Urinary bladder (tissue), 4 donors: ENCODE measurements around the gene CSF1. TPM values are rescaled to one million over a fixed set of nuclear protein-coding genes. Genes with fewer than 3 reads are reported as not detected.

ENCODE experiments used
- DNase-seq: peaks from one replicate; pipeline ENCODE4 v3.0.0-alpha.2; 2015; ENCODE audit errors: extremely low spot score
- H3K27ac ChIP-seq: one replicate; pipeline ENCODE4 v1.5.1; 2013; ENCODE audit warnings: low read depth, mild to moderate bottlenecking, moderate library complexity
- H3K36me3 ChIP-seq: one replicate; pipeline ENCODE4 v1.6.1; 2013; ENCODE audit warnings: mild to moderate bottlenecking, moderate library complexity; ENCODE audit not compliant: insufficient read depth
- H3K4me1 ChIP-seq: one replicate; pipeline ENCODE4 v1.6.1; 2013; ENCODE audit warnings: mild to moderate bottlenecking, moderate library complexity; ENCODE audit not compliant: insufficient read depth
- H3K4me3 ChIP-seq: one replicate; pipeline ENCODE4 v1.5.1; 2013; ENCODE audit warnings: low read depth, low read length
- WGBS: extraction: QIAGEN DNeasy Blood & Tissue Kit; methylation state at CpG from one replicate; pipeline ENCODE4 v1.1.7; 2013; 5-methylcytosine and 5-hydroxymethylcytosine counted together
- polyA plus RNA-seq: library from polyadenylated mRNA; stranded (reverse); fragments of 200-250 nt; gene quantifications from one replicate; pipeline ENCODE4 v1.2.3, GENCODE V29; 2013
- total RNA-seq: library from RNA; depleted of rRNA; stranded (reverse); fragments of >200 nt; gene quantifications from one replicate; pipeline ENCODE4 v1.2.3, GENCODE V29; 2014
- donor health status: healthy with polysubstance abuse.
- donor health status: healthy.

Gene CSF1
- total and polyA plus RNA-seq, 2 donors, result 10.9 to 56.2 TPM

GRCh38 chr1:109963864-109964263 lies 53.2 kb downstream of the CSF1 start:
- Histone ChIP-seq H3K36me3 (no peaks in the 10 kb centered on the region), H3K4me3 (no peak overlapping the region), H3K27ac (no peak overlapping the region), H3K4me1 (no peaks in the 10 kb centered on the region)
- WGBS, result 83% methylated on average over 1 of the region's 1 CpG
- DNase-seq, result no peak

- H3K4me3 ChIP-seq, result no peak overlapping the region
- WGBS, result 92% methylated on average over 3 of the region's 3 CpGs
- DNase-seq, result no peak
- no peaks in the 10 kb centered on the region for H3K4me1 ChIP-seq
- H3K27ac ChIP-seq, result no peak overlapping the region
- H3K36me3 ChIP-seq, result no peaks in the 10 kb centered on the region
Measured at GRCh38 chr1:109969146-109969829, 58.6 kb downstream of the CSF1 start.

- Histone ChIP-seq H3K36me3 (no peaks in the 10 kb centered on the region), H3K4me3 (no peak overlapping the region), H3K4me1 (no peaks in the 10 kb centered on the region), H3K27ac (no peak overlapping the region)
- no peak for DNase-seq
- 88% methylated on average over 3 of the region's 3 CpGs for WGBS
Measured at GRCh38 chr1:109969907-109970306, 59.3 kb downstream of the CSF1 start.

- no peaks in the 10 kb centered on the region for H3K36me3 ChIP-seq
- 20% methylated on average over 1 of the region's 1 CpG for WGBS
Measured at GRCh38 chr1:109971559-109971958, 60.9 kb downstream of the CSF1 start.

GRCh38 chr1:109974191-109974590 lies 63.5 kb downstream of the CSF1 start:
- Histone ChIP-seq H3K4me1 (no peaks in the 10 kb centered on the region), H3K4me3 (no peak overlapping the region), H3K27ac (no peak overlapping the region), H3K36me3 (no peaks in the 10 kb centered on the region)
- WGBS, result 96% methylated on average over 3 of the region's 3 CpGs
- no peak for DNase-seq

More at GRCh38 chr1:109971559-109971958, 60.9 kb downstream of the CSF1 start:
- no peak overlapping the region for H3K4me3 ChIP-seq
- H3K27ac ChIP-seq, result no peak overlapping the region
- no peak for DNase-seq
- H3K4me1 ChIP-seq, result no peaks in the 10 kb centered on the region

GRCh38 chr1:109975718-109976117 lies 65.1 kb downstream of the CSF1 start:
- Histone ChIP-seq H3K27ac (no peak overlapping the region), H3K4me3 (no peak overlapping the region), H3K4me1 (no peaks in the 10 kb centered on the region), H3K36me3 (no peaks in the 10 kb centered on the region)
- WGBS, result 94% methylated on average over 3 of the region's 3 CpGs
- no peak for DNase-seq

- Histone ChIP-seq H3K27ac (no peak overlapping the region), H3K4me3 (no peak overlapping the region), H3K4me1 (no peaks in the 10 kb centered on the region), H3K36me3 (no peaks in the 10 kb centered on the region)
- no peak for DNase-seq
- 94% methylated on average over 4 of the region's 4 CpGs for WGBS
Measured at GRCh38 chr1:109976762-109977161, 66.1 kb downstream of the CSF1 start.

GRCh38 chr1:109977225-109977624 lies 66.6 kb downstream of the CSF1 start:
- H3K4me1 ChIP-seq, result no peaks in the 10 kb centered on the region
- no peak overlapping the region for H3K4me3 ChIP-seq
- no peak for DNase-seq
- no peak overlapping the region for H3K27ac ChIP-seq
- H3K36me3 ChIP-seq, result no peaks in the 10 kb centered on the region
- WGBS, result 70% methylated on average over 8 of the region's 8 CpGs

- no peak for DNase-seq
- Histone ChIP-seq H3K36me3 (no peaks in the 10 kb centered on the region), H3K4me3 (no peak overlapping the region), H3K4me1 (no peaks in the 10 kb centered on the region), H3K27ac (no peak overlapping the region)
- 72% methylated on average over 12 of the region's 12 CpGs for WGBS
Measured at GRCh38 chr1:109977657-109978378, 67.2 kb downstream of the CSF1 start.

- H3K4me1 ChIP-seq, result no peaks in the 10 kb centered on the region
- H3K27ac ChIP-seq, result no peak overlapping the region
- WGBS, result 72% methylated on average over 9 of the region's 9 CpGs
- H3K36me3 ChIP-seq, result no peaks in the 10 kb centered on the region
- DNase-seq, result no peak
- no peak overlapping the region for H3K4me3 ChIP-seq
Measured at GRCh38 chr1:109978761-109979488, 68.3 kb downstream of the CSF1 start.

GRCh38 chr1:109979489-109980091 lies 68.9 kb downstream of the CSF1 start:
- no peak overlapping the region for H3K27ac ChIP-seq
- no peak overlapping the region for H3K4me3 ChIP-seq
- H3K4me1 ChIP-seq, result no peaks in the 10 kb centered on the region
- no peaks in the 10 kb centered on the region for H3K36me3 ChIP-seq
- DNase-seq, result no peak
- WGBS, result 48% methylated on average over 5 of the region's 5 CpGs
